Glomerular visceral epithelial cell (primary cell): ENCODE measurements around the gene FGF14.
"Not testable (repeated sequence)": the region's sequence is repeated elsewhere in the genome, so short reads cannot be mapped to it uniquely, and the experiment has no call there.

Experiments
- DNase-seq: peaks from one replicate; pipeline ENCODE4 v3.0.0-alpha.2; 2016; ENCODE audit errors: extremely low spot score

FGF14 gene

DNA sequence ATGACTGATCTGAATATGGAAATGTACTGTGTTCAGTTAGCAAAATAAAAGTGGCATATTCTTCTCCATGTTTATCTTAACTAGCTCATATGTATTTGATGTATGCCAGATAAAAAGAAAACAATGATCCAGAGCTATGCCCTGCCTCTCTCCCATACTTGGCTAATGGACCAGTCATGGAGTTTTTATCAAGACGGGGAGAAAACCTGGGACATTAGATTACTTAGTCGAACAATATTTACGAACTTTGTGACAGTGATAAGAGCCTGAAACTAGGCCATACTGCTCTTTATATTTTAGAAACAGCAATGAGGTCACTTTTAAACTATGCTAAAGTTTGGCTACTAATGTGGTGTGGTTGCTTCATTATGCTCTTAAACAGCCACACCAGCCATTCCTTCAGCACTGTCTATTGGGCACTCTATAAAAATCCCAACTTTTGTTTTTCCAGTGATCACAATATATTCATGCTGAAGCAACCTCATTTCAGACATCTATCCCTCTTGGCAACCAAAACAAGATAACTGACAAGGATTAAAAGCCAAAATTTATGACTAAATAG lies 265.0 kb downstream of the FGF14 start:
- no peak for DNase-seq

DNA sequence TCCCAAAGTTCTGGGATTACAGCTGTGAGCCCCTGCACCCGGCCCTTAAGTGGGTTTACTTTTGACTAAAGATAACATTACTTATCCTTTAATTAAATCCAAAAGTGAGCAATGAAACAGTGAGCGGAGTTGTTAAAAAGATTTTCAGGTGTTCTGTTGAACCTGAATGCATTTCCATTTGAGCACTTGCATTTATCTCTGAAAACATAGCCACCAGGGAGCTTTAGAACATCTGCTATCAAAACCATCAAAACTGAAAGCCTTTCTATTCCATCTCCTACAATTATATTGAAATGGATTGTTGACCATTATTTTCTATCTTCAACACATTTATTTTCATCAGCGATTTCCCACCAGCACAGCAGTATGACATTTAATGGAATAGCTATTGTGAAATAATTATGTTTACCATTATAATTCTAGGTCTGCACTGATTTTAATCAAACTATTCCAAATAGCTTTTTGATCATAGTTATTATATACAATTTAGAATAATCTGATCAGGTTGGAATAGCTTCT lies 269.0 kb downstream of the FGF14 start:
- DNase-seq, result no peak

DNA sequence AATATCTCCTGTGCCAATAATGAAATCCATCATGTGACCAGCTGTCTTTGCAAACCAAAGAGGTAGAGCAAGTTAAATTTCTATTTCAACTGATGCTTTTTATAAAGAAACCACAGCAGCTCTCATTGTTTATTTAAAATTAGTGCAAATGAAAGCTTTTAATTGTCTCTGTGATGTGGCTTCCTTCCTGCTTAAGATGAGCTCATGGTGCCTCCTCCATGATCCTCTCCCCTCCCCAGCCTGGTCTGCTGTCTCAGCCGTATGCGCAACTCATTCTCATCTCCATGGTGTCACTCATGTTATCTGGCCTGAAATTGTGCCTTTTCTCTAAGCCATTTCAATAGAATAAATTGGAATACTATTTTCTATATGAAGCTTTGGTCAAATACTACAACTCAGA lies 270.6 kb downstream of the FGF14 start:
- no peak for DNase-seq

DNA sequence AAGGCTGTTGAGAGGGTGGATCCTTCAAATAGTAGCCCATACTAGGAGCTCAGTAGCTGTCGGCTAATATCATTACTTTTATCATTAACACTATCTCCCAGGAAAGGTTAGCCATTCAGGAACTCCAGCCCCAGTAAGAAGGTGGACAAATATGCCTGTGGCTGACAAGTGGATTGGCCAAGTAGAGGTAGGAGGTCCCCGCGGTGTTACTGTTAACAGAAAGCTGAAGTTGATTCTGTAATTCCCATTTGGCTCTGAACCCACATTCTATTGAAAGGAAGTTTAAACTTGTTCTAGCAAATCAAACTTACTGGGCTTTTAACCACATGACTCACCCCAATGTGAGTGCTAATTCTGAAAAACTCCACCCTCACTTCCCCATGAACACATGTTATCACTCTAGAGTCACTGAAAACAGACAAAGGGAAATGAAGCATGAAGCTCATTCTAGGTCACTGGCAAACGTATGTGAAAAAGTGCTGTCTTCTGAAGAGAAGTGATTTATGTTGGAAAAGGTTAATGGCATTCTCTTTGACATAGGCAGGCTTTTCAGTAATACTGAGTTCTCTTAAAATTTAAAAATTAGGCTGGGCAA lies 273.5 kb downstream of the FGF14 start:
- peak; percentile 1 for DNase-seq

DNA sequence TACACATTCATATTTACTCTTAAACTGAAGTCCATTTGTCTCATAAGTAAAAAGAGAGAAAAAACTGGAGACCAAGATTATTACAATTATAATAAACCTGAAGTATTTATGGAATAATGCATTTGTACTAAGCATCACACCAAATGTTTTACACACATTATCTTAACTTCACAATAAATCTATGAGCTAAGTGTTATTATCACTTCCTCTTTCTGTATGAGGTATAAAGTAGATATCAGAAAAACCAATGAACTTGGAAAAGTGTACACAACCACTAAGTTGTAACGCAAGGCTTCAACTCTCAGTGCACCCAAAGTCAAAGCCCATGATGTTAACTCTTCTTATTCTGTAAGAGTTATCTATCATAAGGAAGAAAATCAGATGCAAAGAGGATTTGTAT lies 274.7 kb downstream of the FGF14 start:
- DNase-seq, result no peak

DNA sequence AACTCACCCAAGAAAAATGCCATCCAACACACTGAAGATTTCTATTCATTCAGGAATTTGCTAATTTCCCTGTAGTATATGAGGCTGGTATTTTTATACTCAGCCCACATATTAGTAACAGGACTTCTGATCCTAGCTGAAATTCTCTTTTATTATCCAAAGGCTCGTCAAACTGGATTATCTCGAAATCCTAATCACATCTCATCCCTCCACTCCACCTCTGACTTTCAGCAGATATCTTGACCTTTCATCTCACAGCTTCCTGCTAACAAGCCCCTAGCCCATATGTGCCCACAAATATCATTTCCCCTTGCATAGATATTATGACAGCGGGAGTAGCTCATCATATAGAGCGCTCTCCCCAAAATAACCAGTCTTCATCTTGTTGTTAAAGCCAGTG lies 279.7 kb downstream of the FGF14 start:
- no peak for DNase-seq

DNA sequence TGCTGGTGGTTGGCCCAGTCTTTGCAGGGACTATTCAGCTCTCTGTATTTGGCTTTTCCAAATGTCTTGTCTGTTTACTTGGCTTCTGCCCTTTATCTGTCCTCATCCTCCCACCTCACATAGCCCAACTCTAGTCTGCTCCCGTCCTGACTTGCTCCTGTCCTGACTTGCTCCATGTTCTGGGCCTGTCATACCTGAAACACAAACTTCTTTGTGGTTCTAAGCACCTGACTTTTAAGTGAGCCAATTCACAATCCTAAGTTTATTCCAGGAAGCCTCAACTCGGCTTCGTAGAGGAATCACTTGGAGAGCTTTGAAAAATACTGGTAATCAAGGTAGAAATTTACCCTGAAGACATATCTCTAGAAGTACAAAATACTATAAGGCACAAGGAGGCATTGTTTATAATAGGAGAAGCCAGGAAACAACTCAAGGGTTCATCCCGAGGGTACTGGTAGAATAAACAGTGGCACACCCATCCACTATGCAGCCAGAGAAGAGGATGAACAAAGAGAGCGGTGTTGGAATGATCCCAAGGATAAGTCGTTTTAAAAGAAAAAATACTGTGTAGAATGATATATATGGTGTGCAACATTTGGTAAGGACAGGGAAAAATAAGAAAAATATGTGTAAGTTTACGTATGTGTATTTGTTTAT lies 284.5 kb downstream of the FGF14 start:
- DNase-seq, result no peak

DNA sequence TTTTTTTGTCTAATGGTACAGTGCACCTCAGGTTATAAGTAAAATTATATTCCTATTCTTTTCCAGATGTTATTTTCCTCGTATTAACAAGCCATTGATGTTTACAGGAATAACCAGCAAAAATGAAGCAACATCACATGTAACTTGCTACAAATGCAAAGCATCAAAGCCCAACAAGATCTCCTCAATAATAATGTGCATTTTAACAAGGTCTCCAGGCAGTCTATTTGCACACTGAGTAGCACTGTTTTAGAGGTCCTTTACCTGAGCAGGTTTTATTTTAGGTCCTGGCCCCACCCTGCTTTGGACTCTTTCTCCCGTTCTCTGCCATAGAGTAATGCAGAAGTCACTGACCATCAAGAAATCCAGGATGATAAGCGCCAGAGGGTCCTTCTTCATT lies 298.4 kb downstream of the FGF14 start:
- no peak for DNase-seq

DNA sequence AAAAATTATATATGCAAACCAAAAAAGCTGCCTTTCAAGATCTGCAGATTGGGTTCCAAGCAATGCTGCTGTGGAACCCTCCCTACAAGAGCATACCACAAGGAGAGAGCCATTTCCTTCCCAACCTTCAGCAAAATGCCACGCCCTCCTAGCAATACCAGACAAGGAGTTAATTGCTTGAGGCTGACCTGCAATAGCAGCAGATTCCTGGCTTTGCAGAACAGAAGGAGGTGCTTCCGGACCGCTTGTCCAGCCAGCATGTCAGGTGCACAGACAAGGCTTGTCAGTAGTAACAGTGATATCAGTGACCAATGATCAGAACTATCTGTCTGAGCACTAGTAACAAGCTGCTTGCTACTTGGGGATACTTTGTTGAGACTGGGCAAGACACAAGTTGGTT lies 301.6 kb downstream of the FGF14 start:
- no peak for DNase-seq

DNA sequence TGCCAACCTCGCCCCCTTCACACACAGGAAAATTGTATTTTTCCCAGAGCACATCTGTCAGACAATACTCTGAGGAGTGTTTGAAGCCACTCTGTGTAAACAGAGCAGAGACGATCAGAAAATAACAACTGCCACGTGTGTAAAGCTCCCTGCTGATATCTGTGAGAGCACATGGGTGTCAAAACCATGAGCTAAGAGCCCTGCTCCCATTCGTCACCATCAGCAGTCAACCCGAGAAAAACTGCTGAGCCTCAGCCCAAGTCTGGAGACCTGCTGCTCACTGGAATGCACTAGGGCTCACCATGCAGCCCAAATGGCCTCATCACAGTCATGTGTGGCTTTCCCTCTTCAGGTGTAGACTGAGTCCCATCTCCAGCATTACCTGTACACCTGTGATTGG lies 304.1 kb downstream of the FGF14 start:
- no peak for DNase-seq

DNA sequence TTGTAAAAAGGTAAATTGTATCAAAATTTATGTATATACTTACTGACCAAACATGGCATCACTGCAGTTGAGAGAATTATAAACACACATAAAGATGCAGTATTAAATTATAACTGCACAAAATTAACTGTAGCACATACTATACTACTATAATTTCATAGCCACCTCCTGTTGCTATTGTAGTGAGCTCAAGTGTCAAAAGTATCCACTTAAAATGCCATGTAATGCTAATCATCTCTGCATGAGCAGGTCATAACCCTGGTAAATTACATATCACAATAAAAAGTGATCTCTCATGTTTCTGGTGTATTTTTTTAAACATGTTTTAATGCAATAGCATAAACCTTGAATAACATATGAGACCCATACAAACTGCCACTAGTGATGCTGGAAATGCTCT lies 308.6 kb downstream of the FGF14 start:
- not testable (repeated sequence) for DNase-seq

DNA sequence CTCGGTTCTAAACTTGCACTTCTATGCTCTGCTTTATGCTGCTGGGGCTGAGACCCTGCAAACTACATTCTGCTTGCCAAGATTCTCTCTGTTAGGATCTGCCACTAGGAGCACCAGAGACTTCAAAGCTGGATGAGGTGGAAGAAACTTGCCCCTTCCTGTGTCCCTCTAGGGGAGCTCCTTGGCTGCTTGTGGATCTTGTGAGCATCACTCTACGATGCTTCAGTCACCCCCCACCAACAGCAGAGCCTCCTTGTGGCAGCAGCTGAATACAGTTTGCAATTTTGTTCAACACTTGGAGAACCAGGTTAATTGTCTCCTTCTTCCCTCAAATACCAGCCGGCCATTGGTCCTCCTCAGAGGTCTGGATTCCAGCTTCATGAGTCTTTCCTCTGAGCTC lies 310.6 kb downstream of the FGF14 start:
- DNase-seq, result no peak

DNA sequence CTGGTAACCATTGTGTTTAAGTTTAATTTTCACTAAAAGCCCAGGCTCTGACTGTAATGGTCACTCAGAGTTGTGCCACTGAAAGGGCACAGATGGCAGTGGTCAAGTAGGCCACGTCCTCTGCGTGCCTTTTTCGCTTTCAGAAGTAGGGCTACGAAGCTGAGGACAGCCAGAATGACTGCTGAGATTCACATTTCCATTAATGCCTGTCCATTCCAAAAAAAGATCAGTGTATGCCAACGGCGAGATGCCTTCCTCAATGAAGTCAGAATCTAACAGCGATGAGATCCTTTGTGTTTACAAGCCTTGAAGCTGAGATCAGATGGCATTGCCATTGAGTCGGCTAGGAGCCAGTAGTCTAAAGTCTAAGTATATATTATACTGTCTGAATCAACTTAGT lies 311.3 kb downstream of the FGF14 start:
- no peak for DNase-seq

DNA sequence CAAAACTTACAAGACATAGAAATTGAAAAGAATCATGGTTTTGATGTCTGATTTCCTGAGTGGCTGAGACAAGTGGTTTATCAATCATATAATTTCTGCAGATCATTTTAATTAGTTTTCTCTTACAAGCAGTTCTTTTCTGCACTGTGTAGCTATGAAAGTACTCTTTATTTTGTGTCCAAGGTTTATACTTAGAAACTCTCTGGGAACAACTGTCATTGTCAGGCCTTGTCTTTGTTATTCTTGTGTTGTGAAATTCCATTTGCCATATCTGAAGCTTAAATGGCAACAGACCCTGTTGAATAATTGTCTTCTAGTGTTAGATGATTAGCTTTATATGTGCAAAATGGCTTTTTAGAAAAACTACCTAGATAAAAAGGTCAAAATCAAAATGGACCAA lies 312.1 kb downstream of the FGF14 start:
- no peak for DNase-seq

DNA sequence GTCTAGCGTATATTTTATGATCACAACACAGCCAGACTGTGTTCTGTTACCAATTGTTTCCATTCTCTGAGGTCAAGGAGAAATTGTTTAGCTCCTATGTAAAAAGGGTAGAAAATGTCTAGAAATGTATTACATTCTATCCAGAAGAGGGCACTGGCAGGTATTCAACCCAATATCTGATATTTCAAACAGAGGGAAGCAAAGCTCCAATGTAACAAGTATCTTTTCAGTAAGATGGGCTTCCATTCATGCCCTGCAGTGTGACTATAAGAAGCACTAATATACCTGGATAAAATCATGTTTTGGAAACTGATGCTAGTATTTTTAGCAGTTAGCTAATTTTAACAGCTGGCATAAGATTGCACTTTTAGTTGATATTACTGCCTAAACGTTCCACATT lies 312.7 kb downstream of the FGF14 start:
- DNase-seq, result no peak

DNA sequence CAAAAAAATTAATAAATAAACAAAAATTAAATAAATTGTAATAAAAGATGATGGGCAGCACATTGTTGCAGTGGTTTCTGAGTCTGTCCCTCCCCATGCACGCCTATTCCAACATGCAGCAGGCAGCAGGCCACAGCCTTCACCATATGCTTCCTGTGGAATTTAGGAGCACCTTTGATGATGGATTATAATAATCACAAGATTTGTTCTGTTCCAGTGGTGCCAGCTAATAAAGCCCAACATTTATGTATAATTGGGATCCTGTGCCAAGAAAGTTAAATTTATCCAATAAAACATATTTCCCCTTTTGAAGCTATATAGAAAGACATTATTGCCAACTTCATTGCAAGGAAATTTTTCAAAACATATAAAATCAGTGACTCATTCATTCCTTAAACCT lies 328.6 kb downstream of the FGF14 start:
- DNase-seq, result no peak

DNA sequence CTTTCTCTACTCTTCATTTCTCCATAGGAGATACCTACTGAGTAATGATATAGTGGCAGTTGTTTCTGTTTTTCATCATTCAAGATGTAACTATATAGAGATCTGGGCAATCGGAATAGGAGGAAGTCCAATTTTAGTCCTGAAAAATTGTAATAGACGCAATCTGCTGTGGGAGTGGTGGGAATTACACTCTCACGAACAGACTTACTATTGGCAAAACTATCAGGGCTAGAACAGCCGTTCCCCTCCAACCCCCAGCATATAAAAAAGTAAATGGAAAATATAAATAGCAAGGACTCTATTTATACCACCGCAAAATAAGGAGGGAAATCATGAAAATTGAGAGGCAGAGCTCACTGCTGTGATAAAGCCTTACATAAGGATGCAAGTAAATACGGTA lies 330.1 kb downstream of the FGF14 start:
- DNase-seq, result no peak

DNA sequence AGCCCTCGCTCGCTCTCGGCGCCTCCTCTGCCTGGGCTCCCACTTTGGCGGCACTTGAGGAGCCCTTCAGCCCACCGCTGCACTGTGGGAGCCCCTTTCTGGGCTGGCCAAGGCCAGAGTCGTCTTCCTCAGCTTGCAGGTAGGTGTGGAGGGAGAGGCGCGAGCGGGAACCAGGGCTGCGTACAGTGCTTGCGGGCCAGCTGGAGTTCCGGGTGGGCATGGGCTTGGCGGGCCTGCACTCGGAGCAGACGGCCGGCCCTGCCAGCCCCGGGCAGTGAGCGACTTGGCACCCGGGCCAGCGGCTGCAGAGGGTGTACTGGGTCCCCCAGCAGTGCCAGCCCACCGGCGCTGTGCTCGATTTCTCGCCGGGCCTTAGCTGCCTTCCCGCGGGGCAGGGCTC lies 333.5 kb downstream of the FGF14 start:
- DNase-seq, result not testable (repeated sequence)

DNA sequence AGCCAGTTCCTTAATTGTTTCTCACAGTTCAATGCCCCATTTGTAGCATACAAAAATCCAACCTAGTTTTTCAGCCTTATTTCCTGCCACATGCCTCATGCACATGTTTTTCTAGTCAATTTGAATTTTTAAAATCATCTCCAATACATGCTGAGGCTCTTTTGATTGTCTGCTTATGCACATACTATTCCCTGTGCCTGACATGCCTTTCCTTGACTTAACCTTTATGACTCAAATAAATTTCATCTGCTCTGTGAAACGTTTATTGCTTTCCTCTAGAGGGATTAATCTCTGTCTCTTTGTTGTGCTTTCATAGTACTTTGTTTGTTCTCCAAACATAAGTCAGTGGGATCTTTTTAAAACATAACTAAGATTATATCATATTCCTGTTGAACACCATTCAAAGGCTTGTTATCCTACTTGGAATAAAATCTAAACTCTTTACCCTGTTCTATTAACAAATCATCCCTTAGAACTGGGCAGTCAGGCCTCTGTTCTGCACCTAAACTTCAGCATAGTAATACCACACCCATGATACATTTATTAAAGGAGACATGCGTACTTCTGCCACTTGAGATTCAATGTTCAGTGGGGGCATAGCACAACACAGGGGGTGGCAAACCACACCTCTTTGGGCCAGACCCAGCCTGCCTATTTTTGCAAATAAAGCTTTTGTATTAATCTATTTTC lies 346.6 kb downstream of the FGF14 start:
- DNase-seq, result no peak

DNA sequence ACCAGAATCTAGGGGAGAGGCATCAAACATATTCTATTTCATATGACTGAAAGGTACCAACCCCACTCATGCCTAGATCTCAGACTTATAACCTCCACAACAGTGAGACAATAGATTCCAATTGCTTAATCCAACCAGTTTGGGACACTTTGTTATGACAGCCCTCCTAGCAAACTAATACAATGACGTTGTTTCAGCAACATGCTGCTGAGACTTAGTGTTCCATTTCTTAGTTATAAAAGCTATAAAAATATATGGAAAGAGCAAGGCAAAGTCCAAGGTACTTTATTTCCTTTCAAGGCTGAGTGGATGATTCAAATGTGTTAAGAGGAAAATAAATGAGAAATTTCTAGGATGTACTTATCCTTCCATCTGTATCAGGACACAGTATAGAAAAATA lies 352.0 kb downstream of the FGF14 start:
- no peak for DNase-seq

DNA sequence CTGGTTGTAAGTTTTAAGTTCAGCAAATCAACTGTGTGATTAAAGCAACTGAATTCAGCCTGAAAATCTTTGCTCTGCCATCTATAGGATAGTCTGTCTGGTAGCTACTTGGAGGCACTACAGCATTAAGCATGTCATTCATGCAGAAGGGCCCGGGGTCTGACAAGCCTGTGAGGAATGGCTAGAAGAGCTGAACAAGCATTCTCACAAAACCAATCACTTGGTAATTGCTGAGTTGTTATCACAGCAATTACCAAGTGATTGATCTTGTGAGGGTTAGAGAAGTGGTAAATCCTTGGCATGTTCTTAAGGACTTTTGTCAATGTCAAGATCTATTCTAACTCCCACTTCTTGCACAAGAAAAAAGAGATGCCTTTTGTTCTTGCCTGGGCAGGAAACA lies 356.1 kb downstream of the FGF14 start:
- no peak for DNase-seq

DNA sequence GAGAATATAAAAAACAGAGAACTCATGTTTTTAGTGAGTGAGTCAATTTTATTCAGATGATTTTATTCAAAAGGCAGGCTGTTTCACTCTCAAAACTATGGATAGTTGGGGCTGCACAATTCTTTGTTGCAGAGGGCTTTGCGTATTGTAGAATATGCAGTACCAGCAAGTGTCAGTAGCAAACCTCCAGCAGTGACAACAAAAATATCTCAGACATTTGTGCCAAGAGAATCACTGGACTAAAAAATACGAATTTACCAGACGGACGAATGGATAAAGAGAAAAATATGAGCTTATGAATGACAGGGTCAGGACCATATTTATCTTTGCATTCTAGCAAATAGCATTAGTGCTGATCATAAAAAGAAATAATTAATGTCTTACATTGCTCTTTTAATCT lies 359.1 kb downstream of the FGF14 start:
- DNase-seq, result no peak

DNA sequence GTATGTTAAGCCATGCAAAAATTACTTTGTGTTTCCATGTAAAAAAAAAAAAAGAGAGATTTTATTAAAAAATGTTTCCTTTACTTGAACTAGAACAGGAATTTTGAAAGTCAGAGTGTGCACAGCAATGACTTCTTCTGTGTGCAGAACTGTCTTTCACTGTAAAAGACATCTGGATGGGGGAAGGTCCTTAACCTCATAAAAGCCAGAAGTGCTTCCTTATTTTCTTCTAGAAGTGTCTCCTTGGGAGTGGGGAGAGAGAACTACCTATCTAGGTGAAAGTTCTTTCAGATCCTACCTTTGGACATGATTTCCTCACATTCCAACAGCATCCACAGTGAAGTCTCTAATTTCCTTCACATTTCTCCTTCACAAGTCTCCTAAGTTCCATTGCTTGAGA lies 360.3 kb downstream of the FGF14 start:
- no peak for DNase-seq
